KMS-11 (cell line): ENCODE results near the gene NTHL1.
A peak's percentile ranks its signal among the peaks of the same experiment; 100 is the strongest.
"Not testable (repeated sequence)": the region's sequence is repeated elsewhere in the genome, so short reads cannot be mapped to it uniquely, and the experiment has no call there.

Experiments used
- H2AFZ ChIP-seq: fragments of 200-600 bp; sonication (generic); 2 replicates; pipeline ENCODE4 v1.6.1; 2016; ENCODE audit warnings: antibody characterized with exemption, mixed run types, low read depth
- H3K27ac ChIP-seq: fragments of 200-600 bp; sonication (generic); 2 replicates; pipeline ENCODE4 v1.6.1; 2016; ENCODE audit warnings: mild to moderate bottlenecking, mixed run types
- H3K27me3 ChIP-seq: fragments of 200-600 bp; sonication (generic); 2 replicates; pipeline ENCODE4 v1.6.1; 2017; ENCODE audit warnings: mild to moderate bottlenecking, low read depth, mixed run types, moderate library complexity; ENCODE audit not compliant: insufficient read depth
- H3K36me3 ChIP-seq: fragments of 200-600 bp; sonication (generic); 2 replicates; pipeline ENCODE4 v1.6.1; 2017; ENCODE audit warnings: mild to moderate bottlenecking, mixed run types; ENCODE audit not compliant: insufficient read depth
- H3K4me1 ChIP-seq: fragments of 200-600 bp; sonication (generic); 2 replicates; pipeline ENCODE4 v1.6.1; 2016; ENCODE audit warnings: mild to moderate bottlenecking, low read depth, mixed run types; ENCODE audit not compliant: poor library complexity, severe bottlenecking
- H3K4me2 ChIP-seq: fragments of 200-600 bp; sonication (generic); 2 replicates; pipeline ENCODE4 v1.7.0; 2016; ENCODE audit warnings: mild to moderate bottlenecking, mixed run types
- H3K4me3 ChIP-seq: fragments of 200-600 bp; sonication (generic); IDR thresholded peaks from 2 replicates; pipeline ENCODE4 v1.6.1; 2017; ENCODE audit warnings: low read depth, low read length, mixed read lengths; ENCODE audit not compliant: insufficient read depth
- H3K79me2 ChIP-seq: fragments of 200-600 bp; sonication (generic); 2 replicates; pipeline ENCODE4 v1.6.1; 2016; ENCODE audit warnings: low read depth, mixed run types; ENCODE audit not compliant: insufficient read depth
- H3K9ac ChIP-seq: fragments of 200-600 bp; sonication (generic); 2 replicates; pipeline ENCODE4 v1.6.1; 2016; ENCODE audit warnings: mild to moderate bottlenecking, mixed run types
- H4K20me1 ChIP-seq: fragments of 200-600 bp; sonication (generic); 2 replicates; pipeline ENCODE4 v1.6.1; 2016; ENCODE audit warnings: mild to moderate bottlenecking, mixed run types; ENCODE audit not compliant: insufficient read depth
- CTCF ChIP-seq: fragments of 200-600 bp; sonication (generic); conservative IDR thresholded peaks from 2 replicates; pipeline ENCODE4 v1.6.1; 2017; ENCODE audit warnings: low read depth, mild to moderate bottlenecking, antibody characterized with exemption, low read length, moderate library complexity, mixed read lengths

Gene NTHL1

GRCh38 chr16:2034696-2035430, 12.8 kb downstream of the NTHL1 start:
- no peak overlapping the region for H3K9ac ChIP-seq
- no peak for TF ChIP-seq CTCF
- no peak overlapping the region for H2AFZ ChIP-seq
- H3K4me2 ChIP-seq, result no peak overlapping the region
- H4K20me1 ChIP-seq, result no peaks in the 10 kb centered on the region
- H3K79me2 ChIP-seq, result no peaks in the 10 kb centered on the region
- peaks cover 14% of the 10 kb centered on the region for H3K4me1 ChIP-seq
- H3K4me3 ChIP-seq, result no peak overlapping the region
- no peaks in the 10 kb centered on the region for H3K36me3 ChIP-seq
- no peaks in the 10 kb centered on the region for H3K27me3 ChIP-seq
- no peak overlapping the region for H3K27ac ChIP-seq

GRCh38 chr16:2033909-2034695, 13.5 kb downstream of the NTHL1 start:
- H3K27ac ChIP-seq, H4K20me1 ChIP-seq, H3K4me3 ChIP-seq, H3K79me2 ChIP-seq, H3K27me3 ChIP-seq, H3K36me3 ChIP-seq, H3K9ac ChIP-seq, H3K4me2 ChIP-seq, H2AFZ ChIP-seq: not testable (repeated sequence)
- H3K4me1 ChIP-seq, result peaks cover 14% of the 10 kb centered on the region

GRCh38 chr16:2033057-2033908, 14.4 kb downstream of the NTHL1 start:
- TF ChIP-seq CTCF, result no peak
- Histone ChIP-seq H3K9ac (no peak overlapping the region), H3K79me2 (no peaks in the 10 kb centered on the region), H3K4me1 (peaks cover 14% of the 10 kb centered on the region), H2AFZ (no peak overlapping the region), H3K4me3 (no peak overlapping the region), H3K4me2 (no peak overlapping the region), H4K20me1 (no peaks in the 10 kb centered on the region), H3K27ac (no peak overlapping the region), H3K27me3 (no peaks in the 10 kb centered on the region), H3K36me3 (no peaks in the 10 kb centered on the region)

GRCh38 chr16:2032285-2033056, 15.2 kb downstream of the NTHL1 start:
- TF ChIP-seq CTCF, result no peak
- Histone ChIP-seq H3K4me3 (no peak overlapping the region), H2AFZ (no peak overlapping the region), H3K27ac (no peak overlapping the region), H3K79me2 (no peaks in the 10 kb centered on the region), H3K4me2 (peak overlapping the region; percentile 11; the same call in 1 of the 2 replicates), H3K4me1 (peaks cover 16% of the 10 kb centered on the region), H3K9ac (no peak overlapping the region), H3K36me3 (no peaks in the 10 kb centered on the region), H3K27me3 (peaks cover 7% of the 10 kb centered on the region), H4K20me1 (no peaks in the 10 kb centered on the region)
